ENCODE results near the gene TMEM98.
"Not testable (repeated sequence)": the region's sequence is repeated elsewhere in the genome, so short reads cannot be mapped to it uniquely, and the experiment has no call there.

The TMEM98 gene

GRCh38 chr17:32917842-32918241, 10.1 kb upstream of the TMEM98 start:
- Histone ChIP-seq H3K4me3 (ENCODE audit: low read length) (no peak overlapping the region), H3K4me2 (ENCODE audit: low read depth, low read length) (no peak overlapping the region), H3F3A (ENCODE audit: insufficient read depth, low read length) (no peaks in the 10 kb centered on the region), H3K79me2 (ENCODE audit: low read length) (no peaks in the 10 kb centered on the region), H3K36me3 (replicated peaks; ENCODE audit: insufficient read depth, low read length) (no peaks in the 10 kb centered on the region), H3K9ac (ENCODE audit: low read length) (no peak overlapping the region), H3K27ac (ENCODE audit: low read length) (no peak overlapping the region), H2AFZ (ENCODE audit: low read length) (no peak overlapping the region), H3K9me3 (replicated peaks; ENCODE audit: insufficient read depth, low read length) (no peaks in the 10 kb centered on the region), H3K4me1 (ENCODE audit: low read length) (no peaks in the 10 kb centered on the region), H4K20me1 (ENCODE audit: insufficient read depth, low read length) (no peaks in the 10 kb centered on the region), H3K27me3 (replicated peaks; ENCODE audit: insufficient read depth, low read length) (no peaks in the 10 kb centered on the region), H3K9me2 (replicated peaks; ENCODE audit: insufficient read depth, low read length) (no peaks in the 10 kb centered on the region)
- TF ChIP-seq CTCF (IDR thresholded peaks at IDR 0.05; ENCODE audit: low read length), result no peak
- no peak for TF ChIP-seq EZH2 (optimal IDR thresholded peaks at IDR 0.05; ENCODE audit: low read depth, low read length)
- TF ChIP-seq EZH2phosphoT487 (IDR thresholded peaks at IDR 0.05; ENCODE audit: low read length), result no peak
- no peak for DNase-seq

GRCh38 chr17:32919876-32920275, 8.1 kb upstream of the TMEM98 start:
- not testable (repeated sequence) for H3K27me3 ChIP-seq (replicated peaks; ENCODE audit: insufficient read depth, low read length); H4K20me1 ChIP-seq (ENCODE audit: insufficient read depth, low read length); H3K9me2 ChIP-seq (replicated peaks; ENCODE audit: insufficient read depth, low read length); H3K4me1 ChIP-seq (ENCODE audit: low read length); H2AFZ ChIP-seq (ENCODE audit: low read length); H3K4me2 ChIP-seq (ENCODE audit: low read depth, low read length); H3K9me3 ChIP-seq (replicated peaks; ENCODE audit: insufficient read depth, low read length); H3K4me3 ChIP-seq (ENCODE audit: low read length); H3F3A ChIP-seq (ENCODE audit: insufficient read depth, low read length); DNase-seq; H3K9ac ChIP-seq (ENCODE audit: low read length); H3K79me2 ChIP-seq (ENCODE audit: low read length); H3K27ac ChIP-seq (ENCODE audit: low read length); H3K36me3 ChIP-seq (replicated peaks; ENCODE audit: insufficient read depth, low read length)

- Histone ChIP-seq H3F3A (ENCODE audit: insufficient read depth, low read length) (no peaks in the 10 kb centered on the region), H3K9ac (ENCODE audit: low read length) (no peak overlapping the region), H2AFZ (ENCODE audit: low read length) (no peak overlapping the region), H3K4me3 (ENCODE audit: low read length) (no peak overlapping the region), H3K9me3 (replicated peaks; ENCODE audit: insufficient read depth, low read length) (no peaks in the 10 kb centered on the region), H3K9me2 (replicated peaks; ENCODE audit: insufficient read depth, low read length) (no peaks in the 10 kb centered on the region), H3K36me3 (replicated peaks; ENCODE audit: insufficient read depth, low read length) (no peaks in the 10 kb centered on the region), H3K27ac (ENCODE audit: low read length) (no peak overlapping the region), H3K4me2 (ENCODE audit: low read depth, low read length) (no peak overlapping the region), H3K79me2 (ENCODE audit: low read length) (no peaks in the 10 kb centered on the region), H4K20me1 (ENCODE audit: insufficient read depth, low read length) (no peaks in the 10 kb centered on the region), H3K27me3 (replicated peaks; ENCODE audit: insufficient read depth, low read length) (no peaks in the 10 kb centered on the region), H3K4me1 (ENCODE audit: low read length) (no peaks in the 10 kb centered on the region)
- TF ChIP-seq EZH2phosphoT487 (IDR thresholded peaks at IDR 0.05; ENCODE audit: low read length) (no peak), CTCF (IDR thresholded peaks at IDR 0.05; ENCODE audit: low read length) (no peak), EZH2 (optimal IDR thresholded peaks at IDR 0.05; ENCODE audit: low read depth, low read length) (no peak)
- no peak for DNase-seq
Observed at GRCh38 chr17:32920293-32920692, 7.7 kb upstream of the TMEM98 start.

GRCh38 chr17:32921017-32921416, 6.9 kb upstream of the TMEM98 start:
- TF ChIP-seq CTCF (IDR thresholded peaks at IDR 0.05; ENCODE audit: low read length), result no peak
- no peak for TF ChIP-seq EZH2phosphoT487 (IDR thresholded peaks at IDR 0.05; ENCODE audit: low read length)
- TF ChIP-seq EZH2 (optimal IDR thresholded peaks at IDR 0.05; ENCODE audit: low read depth, low read length), result no peak
- no peaks in the 10 kb centered on the region for H3K27me3 ChIP-seq (replicated peaks; ENCODE audit: insufficient read depth, low read length)
- DNase-seq, result no peak
- no peak overlapping the region for H3K9ac ChIP-seq (ENCODE audit: low read length)
- no peaks in the 10 kb centered on the region for H3K36me3 ChIP-seq (replicated peaks; ENCODE audit: insufficient read depth, low read length)
- H3F3A ChIP-seq (ENCODE audit: insufficient read depth, low read length), result no peaks in the 10 kb centered on the region
- no peaks in the 10 kb centered on the region for H3K9me3 ChIP-seq (replicated peaks; ENCODE audit: insufficient read depth, low read length)
- no peak overlapping the region for H3K27ac ChIP-seq (ENCODE audit: low read length)
- no peak overlapping the region for H3K4me2 ChIP-seq (ENCODE audit: low read depth, low read length)
- no peak overlapping the region for H3K4me3 ChIP-seq (ENCODE audit: low read length)
- H4K20me1 ChIP-seq (ENCODE audit: insufficient read depth, low read length), result no peaks in the 10 kb centered on the region
- H3K9me2 ChIP-seq (replicated peaks; ENCODE audit: insufficient read depth, low read length), result no peaks in the 10 kb centered on the region
- H3K79me2 ChIP-seq (ENCODE audit: low read length), result no peaks in the 10 kb centered on the region
- H3K4me1 ChIP-seq (ENCODE audit: low read length), result no peaks in the 10 kb centered on the region
- H2AFZ ChIP-seq (ENCODE audit: low read length), result no peak overlapping the region

- not testable (repeated sequence) for H3K9ac ChIP-seq (ENCODE audit: low read length); DNase-seq; H3K36me3 ChIP-seq (replicated peaks; ENCODE audit: insufficient read depth, low read length); H3F3A ChIP-seq (ENCODE audit: insufficient read depth, low read length); H3K9me3 ChIP-seq (replicated peaks; ENCODE audit: insufficient read depth, low read length); H3K4me2 ChIP-seq (ENCODE audit: low read depth, low read length); H3K4me1 ChIP-seq (ENCODE audit: low read length); H3K4me3 ChIP-seq (ENCODE audit: low read length); H3K27me3 ChIP-seq (replicated peaks; ENCODE audit: insufficient read depth, low read length); H3K27ac ChIP-seq (ENCODE audit: low read length); H4K20me1 ChIP-seq (ENCODE audit: insufficient read depth, low read length); H3K9me2 ChIP-seq (replicated peaks; ENCODE audit: insufficient read depth, low read length); H2AFZ ChIP-seq (ENCODE audit: low read length); H3K79me2 ChIP-seq (ENCODE audit: low read length)
Observed at GRCh38 chr17:32923905-32924304, 4.0 kb upstream of the TMEM98 start.
